SU-DHL-6 (cell line): ENCODE results near the gene HOXA13.

Experiments used
- EZH2phosphoT487 ChIP-seq: fragments of 200-600 bp; sonication (generic), shearing (Covaris generic); conservative IDR thresholded peaks from 2 replicates; pipeline ENCODE4 v1.6.1; 2018; ENCODE audit warnings: mild to moderate bottlenecking, antibody characterized with exemption, low read length, moderate library complexity, mixed read lengths
- TF ChIP-seq, protein P1 (sequence below): fragments of 200-600 bp; sonication (generic); IDR thresholded peaks from one replicate; pipeline ENCODE4 v1.5.1; 2017; ENCODE audit warnings: antibody characterized with exemption, mild to moderate bottlenecking, low read length, moderate library complexity; ENCODE audit not compliant: insufficient read depth, poor library complexity, severe bottlenecking

DNA sequence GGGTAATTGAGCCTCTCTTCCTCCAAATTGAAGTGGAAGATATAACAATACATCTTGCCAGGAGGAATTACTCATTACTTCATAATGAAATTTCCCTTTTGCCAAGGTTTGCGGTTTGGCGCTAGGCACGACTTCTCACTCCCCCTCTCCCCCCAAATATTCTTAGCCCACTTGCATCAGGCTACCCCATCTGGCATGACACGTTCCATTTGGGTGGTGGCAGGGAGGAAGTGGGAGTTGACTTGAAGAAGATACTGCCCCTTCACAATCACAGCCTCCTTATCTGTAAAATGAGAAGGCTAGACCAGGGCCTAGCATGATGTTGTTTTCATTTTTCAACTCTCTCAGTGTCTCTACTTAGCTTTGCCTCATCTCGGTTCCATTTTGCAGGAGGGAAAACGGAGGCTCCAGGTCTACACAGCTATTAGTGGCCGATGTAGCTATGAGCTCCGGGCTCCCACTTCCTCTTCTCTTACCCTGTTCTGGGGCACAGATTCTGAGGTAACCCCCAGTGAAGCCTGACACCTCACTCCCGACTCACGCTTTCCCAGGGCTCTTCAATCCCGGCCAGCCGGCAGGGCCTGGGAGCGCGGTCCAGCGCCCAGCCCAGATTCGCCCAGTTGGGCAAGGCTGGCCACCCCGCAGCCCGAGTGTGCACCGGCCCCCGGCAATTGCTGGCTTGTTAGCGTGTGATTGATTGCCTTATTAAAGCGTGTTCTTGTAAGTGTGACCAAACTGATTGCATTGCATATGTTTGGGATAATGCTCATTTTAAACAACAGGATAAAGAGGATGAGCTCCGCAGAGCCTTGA, 49.2 kb upstream of the HOXA13 start:
- TF ChIP-seq, protein P1, sequence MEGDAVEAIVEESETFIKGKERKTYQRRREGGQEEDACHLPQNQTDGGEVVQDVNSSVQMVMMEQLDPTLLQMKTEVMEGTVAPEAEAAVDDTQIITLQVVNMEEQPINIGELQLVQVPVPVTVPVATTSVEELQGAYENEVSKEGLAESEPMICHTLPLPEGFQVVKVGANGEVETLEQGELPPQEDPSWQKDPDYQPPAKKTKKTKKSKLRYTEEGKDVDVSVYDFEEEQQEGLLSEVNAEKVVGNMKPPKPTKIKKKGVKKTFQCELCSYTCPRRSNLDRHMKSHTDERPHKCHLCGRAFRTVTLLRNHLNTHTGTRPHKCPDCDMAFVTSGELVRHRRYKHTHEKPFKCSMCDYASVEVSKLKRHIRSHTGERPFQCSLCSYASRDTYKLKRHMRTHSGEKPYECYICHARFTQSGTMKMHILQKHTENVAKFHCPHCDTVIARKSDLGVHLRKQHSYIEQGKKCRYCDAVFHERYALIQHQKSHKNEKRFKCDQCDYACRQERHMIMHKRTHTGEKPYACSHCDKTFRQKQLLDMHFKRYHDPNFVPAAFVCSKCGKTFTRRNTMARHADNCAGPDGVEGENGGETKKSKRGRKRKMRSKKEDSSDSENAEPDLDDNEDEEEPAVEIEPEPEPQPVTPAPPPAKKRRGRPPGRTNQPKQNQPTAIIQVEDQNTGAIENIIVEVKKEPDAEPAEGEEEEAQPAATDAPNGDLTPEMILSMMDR: no peak
- TF ChIP-seq EZH2phosphoT487: no peak
